ENCODE results near the gene NLGN1. TPM values are rescaled to one million over a fixed set of nuclear protein-coding genes. Genes with fewer than 3 reads are reported as not detected.

NLGN1 gene
- total RNA-seq, 1 donor from 2014 or later: not detected

DNA sequence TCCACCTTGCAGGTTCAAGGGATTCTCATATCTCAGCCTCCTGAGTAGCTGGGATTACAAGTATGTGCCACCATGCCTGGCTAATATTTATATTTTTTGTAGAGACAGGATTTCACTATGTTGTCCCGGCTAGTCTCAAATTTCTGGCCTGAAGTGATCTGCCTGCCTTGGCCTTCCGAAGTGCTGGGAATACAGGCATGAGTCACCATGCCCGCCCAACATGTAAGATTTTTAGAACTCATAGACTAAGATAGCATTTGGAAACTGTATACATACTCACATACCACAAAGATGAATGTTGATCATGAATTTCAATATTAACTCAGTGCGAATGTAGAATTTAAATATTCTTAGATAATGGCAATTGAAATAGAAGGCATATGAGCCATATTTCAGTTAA, 718.9 kb downstream of the NLGN1 start:
- no peak for DNase-seq (ENCODE audit: low spot score)
- Mint-ChIP-seq H3K4me3 (ENCODE audit: unreplicated experiment) (no peak overlapping the region), H3K27me3 (ENCODE audit: low read depth) (no peaks in the 10 kb centered on the region), H3K9me3 (ENCODE audit: low read depth) (peaks cover 10% of the 10 kb centered on the region), H3K4me1 (ENCODE audit: low read depth) (no peaks in the 10 kb centered on the region), H3K36me3 (ENCODE audit: low read depth) (no peaks in the 10 kb centered on the region), H3K27ac (ENCODE audit: unreplicated experiment) (no peak overlapping the region)
- TF ChIP-seq, protein P1, sequence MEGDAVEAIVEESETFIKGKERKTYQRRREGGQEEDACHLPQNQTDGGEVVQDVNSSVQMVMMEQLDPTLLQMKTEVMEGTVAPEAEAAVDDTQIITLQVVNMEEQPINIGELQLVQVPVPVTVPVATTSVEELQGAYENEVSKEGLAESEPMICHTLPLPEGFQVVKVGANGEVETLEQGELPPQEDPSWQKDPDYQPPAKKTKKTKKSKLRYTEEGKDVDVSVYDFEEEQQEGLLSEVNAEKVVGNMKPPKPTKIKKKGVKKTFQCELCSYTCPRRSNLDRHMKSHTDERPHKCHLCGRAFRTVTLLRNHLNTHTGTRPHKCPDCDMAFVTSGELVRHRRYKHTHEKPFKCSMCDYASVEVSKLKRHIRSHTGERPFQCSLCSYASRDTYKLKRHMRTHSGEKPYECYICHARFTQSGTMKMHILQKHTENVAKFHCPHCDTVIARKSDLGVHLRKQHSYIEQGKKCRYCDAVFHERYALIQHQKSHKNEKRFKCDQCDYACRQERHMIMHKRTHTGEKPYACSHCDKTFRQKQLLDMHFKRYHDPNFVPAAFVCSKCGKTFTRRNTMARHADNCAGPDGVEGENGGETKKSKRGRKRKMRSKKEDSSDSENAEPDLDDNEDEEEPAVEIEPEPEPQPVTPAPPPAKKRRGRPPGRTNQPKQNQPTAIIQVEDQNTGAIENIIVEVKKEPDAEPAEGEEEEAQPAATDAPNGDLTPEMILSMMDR (IDR thresholded peaks at IDR 0.05): no peak

DNA sequence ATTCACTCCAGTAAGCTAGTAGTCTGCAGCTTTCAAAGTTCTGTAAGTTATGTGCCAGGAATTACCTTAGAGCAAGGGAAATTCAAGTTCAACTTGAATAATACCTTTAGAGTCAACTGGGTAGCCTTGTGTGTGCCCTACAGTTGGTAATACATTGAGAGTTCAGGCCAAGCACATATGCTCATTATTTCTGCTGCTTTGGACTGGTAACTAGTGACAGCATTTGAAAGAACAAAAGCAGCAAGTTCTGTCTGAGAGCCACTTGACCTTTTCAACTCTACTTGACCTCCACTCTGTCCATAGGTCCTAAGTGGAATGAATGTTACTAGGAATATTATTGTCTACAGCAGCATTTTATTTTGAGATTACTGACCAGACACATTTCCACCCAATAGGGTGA, 723.5 kb downstream of the NLGN1 start:
- no peaks in the 10 kb centered on the region for H3K9me3 Mint-ChIP-seq (ENCODE audit: low read depth)
- DNase-seq (ENCODE audit: low spot score): no peak
- no peaks in the 10 kb centered on the region for H3K4me1 Mint-ChIP-seq (ENCODE audit: low read depth)
- H3K27ac Mint-ChIP-seq (ENCODE audit: unreplicated experiment): no peak overlapping the region
- H3K36me3 Mint-ChIP-seq (ENCODE audit: low read depth): no peaks in the 10 kb centered on the region
- H3K27me3 Mint-ChIP-seq (ENCODE audit: low read depth): no peaks in the 10 kb centered on the region
- TF ChIP-seq, protein P1 (IDR thresholded peaks at IDR 0.05): no peak
- no peak overlapping the region for H3K4me3 Mint-ChIP-seq (ENCODE audit: unreplicated experiment)

DNA sequence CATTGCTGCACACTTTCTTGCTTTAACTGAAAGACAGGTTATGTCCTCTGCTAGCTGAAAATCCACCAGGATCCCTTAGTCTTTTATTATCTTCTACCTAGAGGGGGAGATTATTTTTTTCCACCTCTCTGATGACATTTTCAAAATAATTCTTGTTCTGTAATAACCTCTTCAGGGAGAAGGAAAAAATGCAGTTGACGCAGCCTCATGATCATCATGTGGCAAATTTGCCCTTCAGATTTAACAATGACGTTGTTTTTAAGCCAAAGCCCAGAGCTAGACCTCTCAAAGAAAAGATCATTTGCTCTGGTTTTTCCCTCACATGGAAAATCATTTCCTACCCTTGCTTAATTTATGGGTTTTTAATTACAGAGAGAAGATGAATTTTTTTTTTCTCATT, 724.9 kb downstream of the NLGN1 start:
- H3K9me3 Mint-ChIP-seq (ENCODE audit: low read depth): no peaks in the 10 kb centered on the region
- H3K4me3 Mint-ChIP-seq (ENCODE audit: unreplicated experiment): no peak overlapping the region
- H3K27ac Mint-ChIP-seq (ENCODE audit: unreplicated experiment): no peak overlapping the region
- no peaks in the 10 kb centered on the region for H3K27me3 Mint-ChIP-seq (ENCODE audit: low read depth)
- TF ChIP-seq, protein P1 (IDR thresholded peaks at IDR 0.05): no peak
- H3K4me1 Mint-ChIP-seq (ENCODE audit: low read depth): peaks cover 1% of the 10 kb centered on the region
- DNase-seq (ENCODE audit: low spot score): no peak
- no peaks in the 10 kb centered on the region for H3K36me3 Mint-ChIP-seq (ENCODE audit: low read depth)

DNA sequence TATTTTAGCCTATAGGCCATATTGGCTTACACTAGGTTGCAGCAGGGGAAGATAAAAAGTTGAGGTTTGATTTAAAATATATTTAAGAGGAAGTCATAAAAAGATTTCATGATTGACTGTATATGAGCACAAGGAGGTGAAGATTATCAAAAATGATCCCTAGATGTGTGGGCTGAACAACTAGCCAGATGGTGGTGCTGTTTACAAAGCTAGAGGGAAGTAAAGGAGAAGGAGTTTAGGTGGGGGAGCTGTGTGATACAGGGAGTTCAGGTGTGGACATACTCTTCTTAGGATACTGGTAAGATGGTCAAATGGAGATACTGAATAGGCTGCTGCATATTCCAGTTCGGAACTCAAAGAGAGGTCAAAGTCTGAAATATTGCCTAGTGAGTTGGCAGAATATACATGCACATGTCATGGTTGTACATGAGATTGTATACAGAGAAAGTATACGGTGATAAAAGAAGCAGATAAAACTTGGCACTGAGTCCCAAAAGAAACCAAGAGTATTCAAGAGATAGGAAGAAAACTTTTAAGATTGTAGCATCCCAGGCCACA, 727.8 kb downstream of the NLGN1 start:
- Mint-ChIP-seq H3K36me3 (ENCODE audit: low read depth) (no peaks in the 10 kb centered on the region), H3K4me3 (ENCODE audit: unreplicated experiment) (no peak overlapping the region), H3K27ac (ENCODE audit: unreplicated experiment) (no peak overlapping the region), H3K9me3 (ENCODE audit: low read depth) (no peaks in the 10 kb centered on the region), H3K27me3 (ENCODE audit: low read depth) (no peaks in the 10 kb centered on the region), H3K4me1 (ENCODE audit: low read depth) (peaks cover 2% of the 10 kb centered on the region)
- TF ChIP-seq, protein P1 (IDR thresholded peaks at IDR 0.05): peak; percentile 84
- DNase-seq (ENCODE audit: low spot score): no peak

DNA sequence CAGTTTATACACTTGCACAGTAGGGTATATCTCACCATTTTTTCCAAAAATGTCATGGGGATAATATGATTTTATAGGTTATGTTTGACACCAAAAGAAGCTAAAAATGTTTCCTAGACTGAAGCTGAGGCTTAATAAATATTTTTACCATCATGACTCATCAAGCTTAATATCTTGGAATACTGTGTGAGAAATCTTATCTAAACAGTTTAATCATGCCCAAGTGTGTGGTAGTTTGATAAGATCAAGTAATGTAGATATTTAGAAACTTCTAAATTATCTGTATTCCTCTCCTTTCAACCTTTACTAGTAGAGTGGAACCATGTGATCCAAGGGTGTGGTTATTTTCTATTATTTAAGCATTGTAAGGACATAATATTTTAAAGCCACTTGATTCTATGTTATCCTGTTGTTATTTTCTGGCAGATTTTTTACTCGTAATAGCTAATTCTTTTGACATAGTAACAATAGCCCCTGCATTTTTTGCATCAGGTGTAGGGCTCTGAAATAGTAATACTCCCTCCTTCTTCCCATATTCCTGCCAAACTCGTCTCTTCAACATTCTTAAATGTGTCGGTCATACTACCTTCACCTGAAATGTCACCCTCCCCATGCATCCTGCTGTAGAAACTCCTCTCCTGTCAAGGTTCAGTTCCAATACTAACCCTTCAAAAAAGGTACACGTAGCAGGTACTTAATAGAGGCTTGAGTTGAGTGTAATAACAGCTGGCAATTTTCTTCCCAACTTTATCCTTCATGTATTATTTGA, 729.6 kb downstream of the NLGN1 start:
- DNase-seq (ENCODE audit: low spot score): no peak
- no peak overlapping the region for H3K27ac Mint-ChIP-seq (ENCODE audit: unreplicated experiment)

More for the DNA sequence above, 729.6 kb downstream of the NLGN1 start:
- H3K4me3 Mint-ChIP-seq (ENCODE audit: unreplicated experiment): no peak overlapping the region
- TF ChIP-seq, protein P1 (IDR thresholded peaks at IDR 0.05): no peak
- H3K4me1 Mint-ChIP-seq (ENCODE audit: low read depth): peaks cover 2% of the 10 kb centered on the region
- H3K27me3 Mint-ChIP-seq (ENCODE audit: low read depth): no peaks in the 10 kb centered on the region
- no peaks in the 10 kb centered on the region for H3K36me3 Mint-ChIP-seq (ENCODE audit: low read depth)
- H3K9me3 Mint-ChIP-seq (ENCODE audit: low read depth): no peaks in the 10 kb centered on the region
